Measurements from ENCODE around the gene PCGF3. TPM values are rescaled to one million over a fixed set of nuclear protein-coding genes. Genes with fewer than 3 reads are reported as not detected.
A peak's percentile ranks its signal among the peaks of the same experiment; 100 is the strongest.

PCGF3 gene
- total RNA-seq, 4 donors from 2014 or later: 56.5 to 256 (median 97.2) TPM

DNA sequence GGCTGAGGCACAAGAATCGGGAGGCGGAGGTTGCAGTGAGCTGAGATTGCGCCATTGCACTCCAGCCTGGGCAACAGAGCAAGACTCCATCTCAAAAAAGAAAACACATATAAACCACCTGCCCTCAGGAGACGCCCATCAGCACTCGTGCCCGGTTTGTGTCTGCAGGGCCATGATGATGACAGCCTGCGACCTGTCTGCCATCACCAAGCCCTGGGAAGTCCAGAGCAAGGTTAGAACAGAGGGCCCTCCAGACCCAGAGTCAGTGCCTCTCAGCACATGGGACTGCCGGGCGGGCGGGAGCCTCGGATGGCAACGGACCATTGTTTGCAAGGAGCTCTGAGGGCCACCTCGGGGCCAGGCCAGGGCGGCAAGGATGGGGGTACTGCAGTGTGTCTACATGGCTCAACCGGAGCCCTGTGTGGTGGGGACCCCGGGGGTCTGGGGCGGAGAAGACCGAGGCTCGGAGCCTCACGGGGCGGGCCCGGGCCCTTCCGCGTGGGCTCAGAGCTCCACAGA lies 40.9 kb upstream of the PCGF3 start:
- no peak for DNase-seq
- Histone ChIP-seq H3K36me3 (no peaks in the 10 kb centered on the region), H3K9me3 (no peaks in the 10 kb centered on the region), H3K27me3 (peaks cover 6% of the 10 kb centered on the region), H3K4me1 (peaks cover 0 to 10% (median 6%) of the 10 kb centered on the region in 4 donors), H3K27ac (no peak overlapping the region), H3K4me3 (no peak overlapping the region)
- in situ Hi-C loops (cut with MboI; ENCODE audit: low pct_ligation_motif_present in 1 of 4, low pct_unique_long_range_greater_than_20kb in 1 of 4, low sequenced_read_pairs in 3 of 4) (no loop called here), intact Hi-C loops (cut with DNase I; ENCODE audit: low total_unique reads) (no loop called here)
- TF ChIP-seq POLR2AphosphoS5 (IDR thresholded peaks at IDR 0.05): no peak
- TF ChIP-seq EP300 (IDR thresholded peaks at IDR 0.05; ENCODE audit: low read depth): no peak
- no peak for TF ChIP-seq POLR2A (IDR thresholded peaks at IDR 0.05)
- TF ChIP-seq, protein P1, sequence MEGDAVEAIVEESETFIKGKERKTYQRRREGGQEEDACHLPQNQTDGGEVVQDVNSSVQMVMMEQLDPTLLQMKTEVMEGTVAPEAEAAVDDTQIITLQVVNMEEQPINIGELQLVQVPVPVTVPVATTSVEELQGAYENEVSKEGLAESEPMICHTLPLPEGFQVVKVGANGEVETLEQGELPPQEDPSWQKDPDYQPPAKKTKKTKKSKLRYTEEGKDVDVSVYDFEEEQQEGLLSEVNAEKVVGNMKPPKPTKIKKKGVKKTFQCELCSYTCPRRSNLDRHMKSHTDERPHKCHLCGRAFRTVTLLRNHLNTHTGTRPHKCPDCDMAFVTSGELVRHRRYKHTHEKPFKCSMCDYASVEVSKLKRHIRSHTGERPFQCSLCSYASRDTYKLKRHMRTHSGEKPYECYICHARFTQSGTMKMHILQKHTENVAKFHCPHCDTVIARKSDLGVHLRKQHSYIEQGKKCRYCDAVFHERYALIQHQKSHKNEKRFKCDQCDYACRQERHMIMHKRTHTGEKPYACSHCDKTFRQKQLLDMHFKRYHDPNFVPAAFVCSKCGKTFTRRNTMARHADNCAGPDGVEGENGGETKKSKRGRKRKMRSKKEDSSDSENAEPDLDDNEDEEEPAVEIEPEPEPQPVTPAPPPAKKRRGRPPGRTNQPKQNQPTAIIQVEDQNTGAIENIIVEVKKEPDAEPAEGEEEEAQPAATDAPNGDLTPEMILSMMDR (IDR thresholded peaks at IDR 0.05): no peak
- 94% methylated on average over 18 of the region's 24 CpGs; no CpG with 5 or more reads in 1 of the 2 donors for WGBS, 2 donors (ENCODE audit: low coverage in 1 of 2)

DNA sequence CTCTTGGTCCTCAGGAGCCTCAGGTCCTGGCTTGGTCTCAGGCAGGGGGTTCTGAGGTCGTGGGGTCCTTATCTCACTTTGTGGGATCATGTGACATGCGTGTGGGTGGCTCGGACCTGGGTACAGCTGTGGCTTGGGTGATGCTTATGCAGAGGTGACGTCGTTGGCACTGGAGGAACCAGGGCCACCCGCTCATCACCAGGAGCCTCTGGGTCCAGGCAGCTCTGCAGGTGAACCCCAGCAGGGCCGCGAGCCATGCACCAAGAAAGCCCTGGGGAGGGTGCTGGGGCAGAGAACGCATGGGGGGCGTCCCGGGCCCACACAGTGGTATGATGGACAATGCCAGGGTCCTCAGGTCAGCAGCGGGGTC lies 40.3 kb upstream of the PCGF3 start:
- H3K4me1 ChIP-seq: peaks cover 0 to 10% (median 6%) of the 10 kb centered on the region in 4 donors
- peaks cover 6% of the 10 kb centered on the region for H3K27me3 ChIP-seq
- intact Hi-C loops (cut with DNase I; ENCODE audit: low total_unique reads): no loop called here
- TF ChIP-seq, protein P1 (IDR thresholded peaks at IDR 0.05): no peak
- TF ChIP-seq POLR2A (IDR thresholded peaks at IDR 0.05) (no peak), POLR2AphosphoS5 (IDR thresholded peaks at IDR 0.05) (no peak), EP300 (IDR thresholded peaks at IDR 0.05; ENCODE audit: low read depth) (no peak)
- in situ Hi-C loops (cut with MboI; ENCODE audit: low pct_ligation_motif_present in 1 of 4, low pct_unique_long_range_greater_than_20kb in 1 of 4, low sequenced_read_pairs in 3 of 4): no loop called here
- H3K27ac ChIP-seq: no peak overlapping the region
- WGBS, 2 donors (ENCODE audit: low coverage in 1 of 2): 86% methylated on average over 12 of the region's 12 CpGs; no CpG with 5 or more reads in 1 of the 2 donors
- DNase-seq: peak; percentile 5
- no peaks in the 10 kb centered on the region for H3K36me3 ChIP-seq
- H3K4me3 ChIP-seq: no peak overlapping the region
- H3K9me3 ChIP-seq: no peaks in the 10 kb centered on the region

DNA sequence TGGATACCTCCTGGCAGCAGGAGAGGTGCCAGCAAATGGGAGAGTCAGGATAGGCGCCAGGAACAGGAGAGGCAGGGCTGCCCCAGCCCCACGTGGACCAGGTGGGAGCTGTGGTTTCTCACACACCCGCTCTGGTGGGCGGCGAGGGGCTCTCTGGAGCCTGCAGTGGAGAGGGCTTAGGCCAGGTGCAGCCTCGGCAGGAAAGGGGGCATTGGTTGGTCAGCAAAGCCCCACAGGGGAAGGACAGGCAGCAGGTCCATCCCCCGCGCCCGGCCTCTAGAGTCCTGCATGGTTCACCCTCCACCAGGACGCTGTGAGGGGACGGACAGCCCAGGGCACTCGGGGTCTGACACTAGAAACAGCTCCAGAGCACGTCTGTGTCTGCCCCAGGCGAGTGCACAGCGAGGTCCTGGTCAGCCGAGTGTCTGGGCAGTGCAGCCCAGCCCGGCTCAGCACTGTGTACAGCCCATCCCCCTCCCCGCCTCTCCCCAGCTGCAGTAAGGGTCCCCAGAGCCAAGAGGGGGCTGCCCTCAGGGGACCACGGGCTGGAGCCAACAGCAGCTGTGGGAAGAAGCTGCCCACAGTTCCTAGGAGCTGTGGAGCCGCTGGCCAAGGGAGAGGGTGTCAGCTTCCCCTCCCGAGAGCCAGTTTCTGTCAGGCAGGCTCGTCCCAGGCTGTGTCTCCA lies 39.7 kb upstream of the PCGF3 start:
- intact Hi-C loops (cut with DNase I; ENCODE audit: low total_unique reads) (no loop called here), in situ Hi-C loops (cut with MboI; ENCODE audit: low pct_ligation_motif_present in 1 of 4, low pct_unique_long_range_greater_than_20kb in 1 of 4, low sequenced_read_pairs in 3 of 4) (no loop called here)
- Histone ChIP-seq H3K36me3 (no peaks in the 10 kb centered on the region), H3K27me3 (peaks cover 6% of the 10 kb centered on the region), H3K27ac (no peak overlapping the region), H3K9me3 (no peaks in the 10 kb centered on the region), H3K4me3 (no peak overlapping the region), H3K4me1 (peaks cover 0 to 10% (median 6%) of the 10 kb centered on the region in 4 donors)
- DNase-seq: no peak
- no peak for TF ChIP-seq POLR2A (IDR thresholded peaks at IDR 0.05)
- TF ChIP-seq EP300 (IDR thresholded peaks at IDR 0.05; ENCODE audit: low read depth): no peak
- WGBS, 2 donors (ENCODE audit: low coverage in 1 of 2): 71% methylated on average over 21 of the region's 22 CpGs; no CpG with 5 or more reads in 1 of the 2 donors

DNA sequence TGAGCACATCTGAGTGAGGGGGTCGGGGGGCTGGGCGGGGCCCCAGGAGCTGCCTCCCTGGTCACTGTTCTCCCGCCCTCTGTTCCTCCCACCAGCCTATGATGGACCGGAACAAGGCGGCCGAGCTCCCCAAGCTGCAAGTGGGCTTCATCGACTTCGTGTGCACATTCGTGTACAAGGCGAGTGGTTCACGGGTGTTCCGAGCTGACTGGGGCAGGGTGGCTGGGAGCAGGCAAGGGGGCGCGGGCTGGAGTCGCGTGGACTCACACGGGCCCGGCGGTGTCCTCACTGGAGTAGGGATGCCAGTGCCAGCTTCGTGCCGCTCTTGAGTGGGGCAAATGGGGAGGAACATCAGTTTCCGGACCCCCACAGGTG lies 39.2 kb upstream of the PCGF3 start:
- H3K4me3 ChIP-seq: no peak overlapping the region
- no peaks in the 10 kb centered on the region for H3K9me3 ChIP-seq
- DNase-seq: no peak
- TF ChIP-seq EP300 (IDR thresholded peaks at IDR 0.05; ENCODE audit: low read depth) (no peak), POLR2A (IDR thresholded peaks at IDR 0.05) (no peak), POLR2AphosphoS5 (IDR thresholded peaks at IDR 0.05) (no peak)
- TF ChIP-seq, protein P1 (IDR thresholded peaks at IDR 0.05): no peak
- H3K36me3 ChIP-seq: peaks cover 0 to 3% (median under 1%) of the 10 kb centered on the region in 4 donors
- WGBS, 2 donors (ENCODE audit: low coverage in 1 of 2): 90% methylated on average over 22 of the region's 22 CpGs; no CpG with 5 or more reads in 1 of the 2 donors
- intact Hi-C loops (cut with DNase I; ENCODE audit: low total_unique reads): no loop called here
- H3K27me3 ChIP-seq: peaks cover 6% of the 10 kb centered on the region
- peaks cover 0 to 10% (median 6%) of the 10 kb centered on the region in 4 donors for H3K4me1 ChIP-seq
- in situ Hi-C loops (cut with MboI; ENCODE audit: low pct_ligation_motif_present in 1 of 4, low pct_unique_long_range_greater_than_20kb in 1 of 4, low sequenced_read_pairs in 3 of 4): no loop called here
- no peak overlapping the region for H3K27ac ChIP-seq

Measured in transverse colon (tissue), 4 donors.